Hematopoietic multipotent progenitor cell (in vitro differentiated cells): ENCODE measurements around the gene RSPH6A. TPM values are rescaled to one million over a fixed set of nuclear protein-coding genes. Genes with fewer than 3 reads are reported as not detected.
"Not testable (repeated sequence)": the region's sequence is repeated elsewhere in the genome, so short reads cannot be mapped to it uniquely, and the experiment has no call there.

Source experiments
- DNase-seq, 3 donors: peaks; one replicate each; pipeline ENCODE4 v3.0.0-alpha.2; 2011 to 2015; ENCODE audit warnings: low read depth in 2 of 3, low spot score in 2 of 3
- total RNA-seq: library from RNA; depleted of rRNA; stranded (reverse); fragments of >200 nt; gene quantifications from one replicate; pipeline ENCODE4 v1.2.3, GENCODE V29; 2012

The RSPH6A gene
- total RNA-seq, 1 donor: 0.27 TPM

GRCh38 chr19:45804959-45805230 lies 10.2 kb downstream of the RSPH6A start:
- DNase-seq: no peak

- DNase-seq: no peak
These were observed 10.8 kb downstream of the RSPH6A start for GRCh38 chr19:45804140-45804958.

- no peak for DNase-seq
These were observed 13.4 kb downstream of the RSPH6A start for GRCh38 chr19:45801603-45802175.

GRCh38 chr19:45800070-45800553 lies 15.0 kb downstream of the RSPH6A start:
- DNase-seq: no peak

GRCh38 chr19:45799541-45799940 lies 15.6 kb downstream of the RSPH6A start:
- DNase-seq: not testable (repeated sequence)

GRCh38 chr19:45798995-45799517 lies 16.1 kb downstream of the RSPH6A start:
- DNase-seq: peak; percentile 47 to 72 (median 67)

- no peak for DNase-seq
These were observed 20.5 kb downstream of the RSPH6A start for GRCh38 chr19:45794627-45795026.

GRCh38 chr19:45793876-45794275 lies 21.2 kb downstream of the RSPH6A start:
- no peak for DNase-seq

GRCh38 chr19:45793178-45793564 lies 21.9 kb downstream of the RSPH6A start:
- no peak for DNase-seq

- DNase-seq: peak; percentile 95 to 98 (median 97)
These were observed 22.5 kb downstream of the RSPH6A start, which contains the start of gene DMWD for GRCh38 chr19:45792470-45793177. DMWD (minus strand) TSS chr19:45792845; CDS start chr19:45792756, 89 bp downstream.

GRCh38 chr19:45791744-45792469 lies 23.2 kb downstream of the RSPH6A start:
- DNase-seq: no peak

GRCh38 chr19:45790942-45791341 lies 24.2 kb downstream of the RSPH6A start:
- peak in 2 of 3 donors; percentile 81 to 86 for DNase-seq

- DNase-seq: no peak
These were observed 25.9 kb downstream of the RSPH6A start for GRCh38 chr19:45789035-45789786.

- DNase-seq: no peak
These were observed 28.6 kb downstream of the RSPH6A start for GRCh38 chr19:45786533-45786894.

- DNase-seq: no peak
These were observed 29.2 kb downstream of the RSPH6A start for GRCh38 chr19:45785781-45786532.

- DNase-seq: no peak
These were observed 30.0 kb downstream of the RSPH6A start for GRCh38 chr19:45785097-45785496.

GRCh38 chr19:45784096-45784495 lies 31.0 kb downstream of the RSPH6A start:
- no peak for DNase-seq

GRCh38 chr19:45782820-45783785 lies 32.0 kb downstream of the RSPH6A start:
- DNase-seq: no peak
